Measurements from ENCODE around the gene DYNC2H1.

The DYNC2H1 gene

DNA sequence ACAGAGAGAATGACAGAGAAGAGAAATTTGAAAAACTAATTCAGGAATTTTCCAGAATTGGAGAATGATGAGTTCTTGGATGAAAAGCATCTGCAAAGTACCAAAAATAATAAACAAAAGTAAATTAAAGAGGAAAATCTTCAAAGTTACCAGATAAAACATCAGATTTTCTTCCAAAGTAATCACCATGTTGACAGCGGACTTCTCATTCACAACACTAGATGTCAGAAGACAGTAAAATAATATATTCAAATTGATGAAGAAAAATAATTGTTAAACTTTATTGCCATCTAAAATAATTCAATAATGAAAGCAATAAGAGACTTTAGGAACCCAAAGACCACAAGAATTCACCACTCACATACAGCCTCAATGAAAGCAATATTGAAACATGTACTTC is 355.2 kb downstream of the DYNC2H1 start:
- no peak for DNase-seq (ENCODE audit: low read depth)

DNA sequence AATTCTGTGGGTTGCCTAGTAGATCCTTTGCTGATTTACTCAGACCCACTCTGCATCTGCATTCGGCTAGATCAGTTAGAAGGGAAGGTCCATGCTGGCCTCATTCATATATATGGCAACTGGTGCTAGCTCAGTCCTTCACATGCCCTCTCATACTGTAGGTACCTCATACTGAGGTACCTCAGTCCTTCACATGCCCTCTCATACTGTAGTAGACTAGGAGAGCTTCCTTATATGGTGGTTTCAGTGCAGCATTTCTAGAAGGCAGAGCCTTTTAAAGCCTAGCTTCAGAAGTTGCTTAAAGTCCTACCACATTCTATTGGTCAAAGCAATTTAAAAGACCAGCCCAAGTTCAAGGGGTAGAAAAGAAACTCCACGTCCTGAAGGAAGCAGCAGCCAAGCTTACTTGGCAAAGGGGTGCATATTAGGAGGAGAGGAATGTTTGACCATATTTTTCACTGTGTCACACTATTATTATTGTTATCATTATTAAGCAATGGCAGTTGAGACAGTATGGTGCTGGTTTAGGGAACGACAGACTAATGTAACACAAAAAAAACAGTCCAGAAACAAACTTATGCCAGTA is 356.4 kb downstream of the DYNC2H1 start:
- no peak for DNase-seq (ENCODE audit: low read depth)

DNA sequence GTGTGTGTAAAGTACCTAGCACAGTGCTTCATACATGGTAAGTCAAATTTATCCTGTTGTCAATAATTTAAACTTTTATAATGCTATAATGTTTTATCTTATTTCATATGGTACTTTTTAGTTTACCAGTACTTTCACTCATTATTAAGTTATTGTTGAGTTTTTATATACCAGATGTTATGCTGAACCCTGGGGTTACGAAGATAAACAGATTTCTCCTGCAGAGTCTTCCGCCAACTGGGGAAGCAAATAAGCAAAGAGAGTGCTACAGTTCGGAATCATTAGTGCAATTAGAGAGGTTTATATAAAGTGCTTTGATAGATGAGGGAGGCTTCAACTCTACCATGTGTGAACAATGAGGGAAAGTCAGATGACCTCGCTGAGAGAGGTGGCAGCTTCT is 362.3 kb downstream of the DYNC2H1 start:
- DNase-seq (ENCODE audit: low read depth): no peak

DNA sequence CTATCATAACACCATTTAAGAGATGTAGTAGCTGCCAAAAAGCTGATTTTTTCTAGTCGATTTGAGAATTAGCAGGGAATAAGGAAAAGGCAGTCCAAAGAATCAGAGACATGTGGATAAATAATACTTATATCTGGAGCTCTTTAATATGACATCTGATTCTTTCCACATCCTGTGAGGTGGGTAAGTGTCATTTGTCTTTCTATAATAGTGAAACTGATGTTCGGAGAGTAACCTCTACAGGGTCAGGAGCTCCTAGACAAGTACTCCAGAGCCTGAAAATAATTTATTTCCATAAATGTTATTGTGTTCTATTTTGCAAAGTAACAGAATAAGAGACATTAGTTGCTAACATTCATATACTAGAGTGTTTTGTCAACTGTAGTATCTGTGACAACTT is 367.6 kb downstream of the DYNC2H1 start:
- no peak for DNase-seq (ENCODE audit: low read depth)

DNA sequence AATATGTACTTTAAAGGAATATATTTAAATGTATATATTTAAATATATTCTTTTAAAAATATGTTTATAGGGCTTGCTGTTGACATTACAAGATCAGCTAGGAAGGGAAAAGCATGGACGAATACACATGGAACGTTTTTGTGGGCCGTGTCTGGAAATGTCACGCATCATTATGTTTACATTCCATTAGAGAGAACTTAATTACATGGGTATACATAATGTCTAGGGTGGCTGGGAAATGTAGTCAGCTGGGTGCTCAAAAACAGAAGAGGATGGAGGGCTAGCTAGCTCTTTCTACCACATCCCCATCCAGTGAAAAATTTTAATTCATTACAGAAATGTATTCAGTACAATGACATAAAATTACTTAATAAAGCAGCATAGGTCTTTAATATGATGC is 371.2 kb downstream of the DYNC2H1 start:
- DNase-seq (ENCODE audit: low read depth): no peak

DNA sequence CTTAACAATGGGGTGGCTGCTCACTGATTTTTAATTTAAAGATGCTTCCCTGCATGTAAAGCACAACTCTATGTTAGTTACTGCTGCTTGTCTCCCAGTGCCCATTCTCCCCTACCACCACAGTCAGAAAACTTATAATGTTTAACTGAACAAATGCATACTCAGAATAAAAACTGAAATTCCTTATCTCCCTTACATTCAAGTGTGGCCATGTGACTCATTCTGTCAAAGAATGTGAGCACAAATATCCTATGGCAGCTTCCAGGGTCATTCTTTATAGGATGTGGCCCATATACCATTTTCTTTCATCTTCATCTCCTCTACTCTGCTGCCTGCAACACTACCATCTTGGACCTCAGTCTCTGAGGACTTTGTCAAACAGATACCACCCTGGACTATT is 374.8 kb downstream of the DYNC2H1 start:
- DNase-seq (ENCODE audit: low read depth): no peak

DNA sequence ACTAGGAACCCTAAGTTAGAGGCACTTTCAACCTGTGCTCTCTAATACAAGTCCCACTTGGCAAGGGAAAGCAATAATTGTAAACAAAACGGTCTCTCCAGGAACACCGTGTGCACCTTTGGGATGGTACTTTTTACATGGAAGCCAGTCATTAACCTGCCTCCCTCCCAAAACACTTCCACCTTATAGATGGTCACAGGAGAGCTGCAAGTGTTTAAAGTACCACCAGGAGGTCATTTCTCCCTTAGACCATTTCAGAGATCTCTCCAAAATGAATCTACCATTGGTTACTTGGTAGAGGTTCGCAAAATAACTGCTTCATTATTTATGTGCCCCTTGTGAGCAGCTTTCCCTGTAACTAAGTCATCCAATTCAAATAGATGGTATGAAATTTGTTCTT is 375.3 kb downstream of the DYNC2H1 start:
- no peak for DNase-seq (ENCODE audit: low read depth)

DNA sequence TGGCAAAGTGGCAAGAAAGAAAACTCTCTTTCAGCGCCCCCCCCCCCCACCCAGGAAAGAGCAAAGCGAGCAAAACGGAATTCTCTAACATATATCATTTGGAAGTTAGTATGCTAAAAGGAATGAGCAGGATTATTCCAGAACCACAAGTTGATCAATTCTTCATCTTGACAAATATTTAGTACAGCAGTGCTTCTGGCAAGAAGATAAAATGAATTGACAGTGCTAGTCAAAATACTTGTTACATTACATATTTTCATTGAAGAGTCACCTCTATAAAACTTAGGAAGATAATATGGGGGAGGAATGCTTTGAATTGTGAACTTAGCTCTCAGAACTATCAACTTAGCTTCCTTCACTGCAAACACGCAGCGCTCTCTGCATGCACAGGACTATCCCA is 377.4 kb downstream of the DYNC2H1 start:
- DNase-seq (ENCODE audit: low read depth): no peak

DNA sequence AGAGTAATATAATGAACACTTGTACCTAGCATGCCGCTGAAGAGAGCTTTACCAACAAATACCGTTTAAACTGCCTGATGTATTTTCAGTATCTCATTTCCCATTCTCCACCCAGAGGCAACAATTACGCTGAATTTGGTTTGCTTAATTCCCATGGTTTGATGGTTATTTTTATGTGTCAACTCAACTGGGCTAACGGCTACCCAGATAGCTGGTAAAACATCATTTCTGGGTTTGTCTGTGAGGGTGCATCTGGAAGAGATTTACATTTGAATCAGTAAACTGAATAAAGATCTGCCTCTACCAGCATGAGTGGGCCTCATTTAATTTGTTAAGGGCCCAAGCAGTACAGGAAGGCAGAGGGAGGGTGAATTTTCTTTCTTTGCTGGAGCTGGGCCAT is 377.9 kb downstream of the DYNC2H1 start:
- DNase-seq (ENCODE audit: low read depth): no peak

DNA sequence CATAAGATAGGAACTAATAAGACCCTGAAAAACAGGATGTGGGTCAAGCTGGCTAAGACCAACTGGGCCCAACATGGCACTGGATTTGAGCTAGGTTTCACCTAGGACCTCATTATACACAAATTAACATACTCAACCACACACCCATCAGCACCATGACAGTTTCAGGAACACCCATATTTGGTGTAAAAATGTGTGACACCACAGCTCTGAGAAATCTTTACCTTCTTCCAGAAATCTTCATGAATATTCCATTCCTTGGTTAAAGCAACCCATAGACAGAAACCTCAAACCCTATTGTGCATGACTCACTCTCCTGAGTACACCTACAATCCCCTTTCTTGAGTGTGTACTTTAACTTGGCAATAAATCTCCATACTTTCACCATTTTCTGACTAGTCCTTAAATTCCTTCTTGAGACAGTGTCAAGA is 378.8 kb downstream of the DYNC2H1 start:
- DNase-seq (ENCODE audit: low read depth): no peak

DNA sequence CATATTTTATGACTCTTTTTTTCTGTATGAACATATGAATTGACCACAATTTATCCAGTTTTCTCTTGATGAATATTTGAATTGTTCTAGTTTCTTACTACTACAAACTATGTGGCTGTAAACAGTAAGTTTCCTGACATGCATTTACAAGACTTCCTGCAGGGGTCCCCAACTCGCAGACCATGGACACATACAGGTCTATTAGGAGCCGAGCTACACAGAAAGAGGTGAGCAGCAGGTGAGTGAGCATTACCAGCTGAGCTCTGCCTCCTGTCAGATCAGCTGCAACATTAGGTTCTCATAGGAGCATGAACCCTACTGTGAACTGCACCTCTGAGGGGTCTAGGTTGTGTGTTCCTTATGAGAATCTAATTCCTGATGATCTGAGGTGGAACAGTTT is 379.4 kb downstream of the DYNC2H1 start:
- DNase-seq (ENCODE audit: low read depth): no peak

DNA sequence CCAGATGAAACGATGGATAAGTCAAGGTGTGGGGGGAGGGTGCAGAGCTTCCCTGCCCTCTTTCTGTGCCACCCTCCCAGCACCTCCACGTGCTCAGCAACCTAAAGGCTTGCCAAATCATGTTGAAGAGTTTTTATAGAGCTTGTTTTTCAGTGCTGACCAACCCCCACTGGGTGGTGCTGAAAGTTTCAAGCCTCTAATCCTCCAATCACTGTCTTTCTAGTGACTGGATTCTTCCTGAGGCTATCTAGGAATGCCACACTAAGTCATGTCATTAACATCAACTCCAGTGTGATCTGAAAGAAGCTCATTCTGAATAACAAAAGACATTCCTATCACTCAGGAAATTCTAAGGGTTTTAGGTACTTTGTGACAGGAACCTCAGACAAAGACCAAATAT is 382.6 kb downstream of the DYNC2H1 start:
- DNase-seq (ENCODE audit: low read depth): no peak

DNA sequence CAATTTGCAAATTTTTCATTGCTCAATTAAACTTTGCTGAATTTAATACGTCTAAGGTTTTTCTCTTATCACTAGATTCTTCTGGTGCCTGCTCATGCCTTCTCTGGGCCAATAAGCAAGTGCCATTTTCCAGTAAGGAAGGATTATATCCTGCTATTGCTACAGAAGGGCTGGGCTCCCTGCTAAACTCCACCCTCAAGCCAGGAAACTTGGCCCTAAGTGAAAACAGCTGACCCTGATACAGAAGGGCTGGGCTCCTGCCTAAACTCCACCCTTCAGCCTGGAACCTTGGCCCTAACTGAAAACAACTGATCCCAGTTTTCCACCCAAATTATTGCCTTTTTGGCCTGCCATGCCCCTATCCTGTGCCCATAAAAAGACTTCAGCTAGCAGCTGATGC is 385.3 kb downstream of the DYNC2H1 start:
- DNase-seq (ENCODE audit: low read depth): no peak

DNA sequence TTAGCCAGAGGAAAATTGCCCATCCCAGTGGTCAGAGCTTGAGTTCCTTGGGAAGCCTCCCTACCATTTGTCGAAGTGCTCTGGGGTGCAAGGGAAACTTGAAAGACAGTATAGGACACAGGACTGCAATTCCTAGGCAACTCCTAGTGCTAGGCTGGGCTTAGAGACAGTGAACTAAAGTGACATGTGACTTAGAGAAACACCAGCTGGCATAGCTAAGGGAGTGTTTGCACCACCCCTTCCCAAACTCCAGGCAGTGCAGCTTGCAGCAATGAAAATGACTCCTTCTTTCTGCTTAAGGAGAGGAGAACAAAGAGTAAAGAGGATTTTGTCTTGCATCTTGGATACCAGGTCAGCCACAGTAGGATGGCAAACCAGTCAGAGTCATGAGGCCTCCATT is 388.0 kb downstream of the DYNC2H1 start:
- no peak for DNase-seq (ENCODE audit: low read depth)

DNA sequence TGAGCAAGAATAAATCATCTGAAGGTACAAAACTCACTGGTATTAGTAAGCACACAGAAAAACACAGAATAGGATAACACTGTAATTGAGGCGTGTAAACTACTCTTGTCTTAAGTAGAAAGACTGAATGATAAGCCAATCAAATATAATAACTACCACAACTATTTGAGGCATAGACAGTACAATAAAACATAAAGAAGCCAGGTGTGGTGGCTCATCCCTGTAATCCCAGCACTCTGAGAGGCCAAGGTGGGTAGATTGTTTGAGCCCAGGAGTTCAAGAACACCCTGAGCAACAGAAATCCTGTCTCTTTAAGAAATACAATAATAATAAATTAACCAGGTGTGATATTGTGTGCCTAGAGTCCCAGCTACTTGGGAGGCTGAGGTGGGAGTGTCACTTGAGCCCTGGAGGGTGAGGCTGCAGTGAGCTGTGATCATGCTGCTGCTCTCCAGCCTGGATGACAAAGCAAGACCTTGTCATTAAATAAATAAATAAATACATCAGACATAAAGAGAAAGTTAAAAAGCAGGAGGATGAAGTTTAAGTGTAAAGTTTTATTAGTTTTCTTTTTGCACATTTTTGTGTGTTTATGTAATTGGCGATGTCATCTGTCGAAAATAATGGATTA is 390.6 kb downstream of the DYNC2H1 start:
- DNase-seq (ENCODE audit: low read depth): no peak

DNA sequence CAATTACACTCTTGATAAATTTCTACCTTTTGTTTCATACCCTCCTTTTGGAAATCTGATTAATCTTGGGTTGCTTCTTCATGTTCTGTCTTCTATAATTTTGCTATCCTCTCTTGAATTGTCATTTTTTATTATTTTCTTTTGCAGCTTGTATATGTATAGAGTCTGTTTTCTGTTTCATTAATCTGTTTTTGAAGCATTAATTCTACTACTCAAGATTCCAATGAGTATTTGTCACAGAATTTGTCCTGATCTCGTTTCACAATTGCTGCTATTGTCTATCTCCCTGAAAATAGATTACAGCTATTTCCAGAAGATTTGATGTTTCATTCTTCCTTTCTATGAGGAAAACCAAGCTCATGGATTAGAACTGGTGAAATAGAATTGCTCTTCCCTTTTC is 406.1 kb downstream of the DYNC2H1 start:
- DNase-seq (ENCODE audit: low read depth): no peak

DNA sequence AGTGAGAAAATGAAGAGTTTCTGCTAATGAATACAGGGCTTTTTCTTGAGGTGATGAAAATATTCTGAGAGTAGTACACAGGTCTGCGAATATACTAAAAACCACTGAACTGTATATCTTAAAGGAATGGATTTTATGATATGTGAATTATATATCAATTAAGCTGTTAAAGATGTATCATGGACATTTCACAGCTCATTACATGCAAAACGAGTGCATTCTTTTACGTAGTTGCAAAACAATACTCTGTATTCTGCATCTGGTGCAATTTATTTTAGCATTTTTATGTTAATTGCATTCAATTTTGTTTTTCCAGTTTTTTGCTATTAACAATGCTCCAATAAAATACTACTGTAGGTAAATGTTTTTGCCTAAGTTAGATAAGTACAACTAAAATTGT is 411.6 kb downstream of the DYNC2H1 start:
- no peak for DNase-seq (ENCODE audit: low read depth)

DNA sequence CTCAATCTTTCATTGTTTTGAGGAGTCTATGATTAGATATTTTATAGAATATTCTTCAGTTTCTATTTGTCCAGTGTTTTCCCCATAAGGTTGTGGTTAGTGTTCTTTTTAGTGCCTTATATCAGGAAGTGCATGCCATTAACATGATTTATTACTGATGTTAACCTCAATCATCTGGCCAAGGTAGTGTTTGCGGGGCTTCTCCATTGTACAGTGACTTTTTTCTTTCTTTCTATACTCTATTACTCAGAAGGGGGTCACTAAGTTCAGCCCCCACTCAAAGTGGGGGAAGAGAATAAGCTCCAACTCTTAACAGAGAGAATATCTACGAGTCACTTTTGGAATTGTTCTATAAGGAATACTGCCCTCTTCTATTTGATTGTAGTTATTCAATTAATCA is 415.8 kb downstream of the DYNC2H1 start:
- no peak for DNase-seq (ENCODE audit: low read depth)

DNA sequence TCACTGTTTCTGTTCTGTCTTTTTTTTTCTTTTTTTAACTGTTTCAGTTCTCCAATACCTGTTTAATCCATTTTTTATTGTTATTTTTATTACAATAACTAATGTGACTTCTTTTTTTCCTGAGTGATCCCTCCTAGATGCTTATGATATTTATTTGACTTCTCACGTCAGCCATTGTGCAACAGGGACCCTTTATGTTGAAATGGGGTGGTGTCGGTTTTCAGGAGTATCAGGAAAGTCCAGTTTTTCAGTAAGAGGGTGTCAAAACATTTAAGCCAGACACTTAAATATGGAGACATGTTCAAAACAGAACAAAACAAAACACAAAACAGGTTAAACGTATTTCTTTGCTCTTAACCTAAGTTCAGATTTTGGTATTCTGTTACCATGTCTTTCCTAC is 418.8 kb downstream of the DYNC2H1 start:
- DNase-seq (ENCODE audit: low read depth): no peak

DNA sequence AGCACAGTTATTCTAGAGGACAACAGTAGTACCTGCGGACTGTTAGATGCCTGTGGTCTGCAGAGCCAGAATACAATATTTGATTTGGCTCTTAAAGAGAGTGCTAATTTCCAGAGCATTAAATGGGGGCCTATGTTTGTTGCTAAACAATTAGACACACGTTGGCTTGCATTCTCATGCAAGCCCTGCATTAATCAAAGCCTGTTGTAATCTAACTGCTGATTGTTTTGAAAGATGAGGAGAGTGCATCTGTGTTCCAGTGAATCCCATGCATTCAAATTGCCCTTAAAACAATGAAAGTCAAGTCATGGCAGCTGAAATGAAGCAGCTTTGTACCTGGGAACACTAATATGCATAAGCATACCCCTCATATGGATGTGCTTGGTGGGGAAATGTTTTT is 419.4 kb downstream of the DYNC2H1 start:
- no peak for DNase-seq (ENCODE audit: low read depth)

DNA sequence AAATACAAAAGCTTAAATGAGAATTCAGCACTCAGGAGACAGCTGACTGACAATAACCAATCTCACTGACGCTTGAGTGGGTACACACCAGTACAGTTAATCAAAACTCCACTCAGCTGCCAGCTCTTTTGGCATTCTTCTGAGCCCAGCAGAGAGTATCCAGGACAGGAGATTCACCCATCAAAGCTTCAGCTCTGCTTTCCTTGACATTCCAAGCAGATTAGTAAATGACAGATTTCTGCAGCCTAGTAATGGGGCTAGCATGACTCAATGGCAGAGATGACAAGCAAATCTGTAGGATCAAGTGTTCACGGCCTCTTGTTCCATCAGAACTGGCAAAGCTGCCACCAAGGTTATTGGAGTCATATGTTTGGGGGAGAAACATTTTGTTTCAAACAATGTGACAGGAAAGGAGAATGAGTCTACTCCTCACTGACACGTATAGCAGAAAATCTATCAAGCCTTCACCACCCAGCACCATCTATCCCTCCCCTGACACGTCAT is 420.0 kb downstream of the DYNC2H1 start:
- no peak for DNase-seq (ENCODE audit: low read depth)

Measured in activated T-cell treated with anti-CD3 and anti-CD28 coated beads for 24 hours (primary cell).